Stimulated activated CD8-positive, alpha-beta memory T cell treated with anti-CD3 and anti-CD28 coated beads, Interleukin-7, amount 100 ng/mL, for 24 hours (primary cell): Measurements from ENCODE around the gene SLC23A2.
"Not testable (repeated sequence)": the region's sequence is repeated elsewhere in the genome, so short reads cannot be mapped to it uniquely, and the experiment has no call there.

Experiments
- DNase-seq: peaks from one replicate; pipeline ENCODE4 v3.0.0-alpha.2; 2020; ENCODE audit warnings: low read depth

The SLC23A2 gene

DNA sequence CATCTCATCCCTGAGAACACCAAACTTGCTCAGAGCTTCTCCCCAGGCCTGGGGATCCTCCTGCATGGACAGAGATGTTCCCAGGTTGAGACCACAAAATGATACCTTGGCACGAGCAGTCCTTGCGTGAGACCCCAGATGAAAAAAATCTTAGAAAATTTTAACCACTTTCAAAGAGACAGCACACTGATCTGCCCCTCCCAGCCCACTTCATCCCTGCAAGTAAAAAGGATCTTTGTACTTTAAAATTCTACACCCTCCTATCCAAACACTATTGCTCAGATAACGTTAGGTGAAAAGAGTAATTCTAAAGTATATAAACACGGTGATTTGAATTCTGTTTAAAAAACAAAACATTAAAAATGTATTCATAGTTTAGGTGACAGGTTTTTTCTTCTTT, 98.5 kb downstream of the SLC23A2 start:
- no peak for DNase-seq

DNA sequence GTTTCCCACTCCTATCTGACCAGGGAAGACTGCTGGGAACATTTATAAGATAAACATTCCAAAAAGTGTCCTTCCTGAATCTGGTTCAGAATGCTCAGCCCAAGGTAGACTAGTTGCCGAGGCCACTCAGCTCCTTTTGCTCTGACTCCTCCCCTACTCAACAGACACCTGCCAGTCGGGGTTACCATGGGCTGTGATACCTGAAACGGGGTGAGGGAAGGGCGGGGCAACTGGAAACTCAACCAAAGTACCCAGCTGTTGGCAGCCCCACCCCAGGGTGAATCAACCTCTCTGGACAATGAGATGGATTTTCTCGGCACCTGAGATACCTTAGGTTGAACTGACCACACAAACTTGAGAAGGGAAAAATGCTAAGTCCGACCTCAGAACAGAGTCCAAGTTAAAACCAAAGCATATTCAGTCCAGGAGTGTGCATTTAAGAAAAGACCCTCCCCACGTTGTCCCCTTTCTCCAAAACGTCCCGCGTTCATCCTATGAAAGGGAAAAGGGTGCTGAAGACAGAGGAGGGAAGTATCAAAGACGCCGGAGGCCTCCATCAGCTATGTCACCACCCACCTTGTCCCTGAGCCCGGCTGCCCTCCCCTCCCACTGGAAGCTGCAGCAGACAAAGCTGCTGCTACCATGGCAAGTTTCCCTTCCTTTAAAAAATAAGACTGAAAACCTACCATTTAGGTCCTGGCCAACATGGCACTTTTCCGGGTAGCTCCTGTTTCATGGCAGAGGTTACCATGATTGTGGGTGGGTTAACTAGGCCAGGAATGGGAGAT, 100.1 kb downstream of the SLC23A2 start:
- DNase-seq, result no peak

DNA sequence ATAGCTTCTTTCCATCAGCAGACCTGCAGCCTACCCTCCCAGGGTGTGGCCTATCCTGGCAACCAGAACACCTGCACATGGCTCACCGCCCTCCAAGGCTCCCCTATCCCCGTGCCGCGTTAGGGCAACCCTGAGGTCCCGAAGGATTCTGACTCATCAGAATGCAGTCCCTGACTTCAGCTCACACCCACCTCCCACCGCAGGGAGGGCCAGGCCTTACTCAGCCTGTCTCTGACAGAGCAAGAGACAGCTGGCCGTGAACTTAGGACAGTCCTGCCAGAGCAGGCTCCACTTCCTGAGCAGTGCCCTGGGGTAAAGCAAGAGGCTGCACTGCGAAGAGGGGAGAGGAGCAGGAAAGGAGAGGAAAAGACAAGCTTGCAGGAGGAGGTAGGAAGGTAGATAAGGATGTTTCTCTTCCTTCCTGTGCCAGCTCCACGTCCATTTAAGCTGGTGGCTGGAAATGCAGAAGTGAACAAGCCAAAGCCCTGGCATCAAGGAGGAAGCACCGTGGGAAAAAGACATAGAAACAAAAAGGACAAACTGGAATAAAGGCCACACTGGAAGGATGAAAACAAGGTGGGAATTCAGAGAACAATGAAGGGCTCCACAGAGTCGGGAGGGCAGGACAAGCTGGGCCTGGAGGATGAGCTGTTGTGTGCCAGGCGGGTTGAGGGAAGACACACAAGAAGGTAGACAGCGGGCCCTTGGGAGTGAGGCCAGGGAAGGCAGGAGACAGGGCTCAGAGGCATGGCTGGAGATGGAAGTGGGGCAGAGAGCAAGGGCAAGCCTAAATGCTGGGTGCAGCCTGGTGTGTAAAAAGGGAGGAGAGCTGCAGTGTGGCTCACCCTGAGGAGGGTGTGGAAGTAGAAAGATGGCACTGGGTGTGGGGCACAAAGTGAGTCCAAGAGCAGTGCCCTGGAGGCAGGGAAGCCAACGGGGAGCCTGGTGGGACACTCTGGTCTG, 102.7 kb downstream of the SLC23A2 start:
- DNase-seq, result no peak

DNA sequence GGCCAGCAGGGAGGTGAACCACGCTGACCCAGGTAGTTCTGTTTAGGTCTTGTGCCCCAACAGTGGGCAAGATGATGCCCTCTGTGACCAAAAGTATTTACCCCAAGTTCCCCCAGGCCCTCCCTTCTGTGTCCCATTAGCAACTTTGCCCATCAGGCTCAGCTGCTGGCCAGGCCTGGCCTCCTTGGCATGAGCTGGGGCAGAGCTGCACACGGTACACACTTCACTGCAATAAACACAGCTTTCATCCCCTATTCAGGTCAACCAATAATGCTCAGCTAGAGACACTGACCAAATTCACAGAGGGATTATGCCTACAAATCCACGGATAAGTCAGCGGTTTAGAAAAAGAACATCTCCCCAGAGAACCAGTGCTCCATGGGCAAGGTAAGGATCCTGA, 103.7 kb downstream of the SLC23A2 start:
- no peak for DNase-seq

DNA sequence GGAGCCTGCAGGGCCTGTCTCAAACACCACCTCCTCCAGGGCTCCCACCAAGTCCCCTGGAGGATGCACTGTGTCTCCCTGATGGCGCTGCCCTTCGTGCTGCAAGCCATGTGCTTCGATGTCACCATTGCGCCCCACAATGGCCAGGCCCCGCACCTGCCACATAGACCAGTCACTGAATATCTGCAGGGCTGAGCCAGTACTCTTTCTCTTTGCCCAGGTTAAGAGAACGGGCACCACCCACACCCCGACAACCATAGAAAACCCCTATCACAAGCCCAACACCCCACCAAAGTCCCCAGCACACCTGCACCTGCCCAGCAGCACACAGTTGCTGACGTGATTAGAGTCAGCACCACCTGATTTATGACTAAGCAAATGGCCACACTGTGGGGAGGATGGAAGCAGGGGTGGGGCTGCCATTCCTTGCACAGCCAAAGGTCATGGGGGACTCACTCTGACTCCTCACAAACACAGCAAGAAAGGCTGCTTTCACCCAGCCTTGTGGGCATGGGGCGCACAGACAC, 104.3 kb downstream of the SLC23A2 start:
- no peak for DNase-seq

DNA sequence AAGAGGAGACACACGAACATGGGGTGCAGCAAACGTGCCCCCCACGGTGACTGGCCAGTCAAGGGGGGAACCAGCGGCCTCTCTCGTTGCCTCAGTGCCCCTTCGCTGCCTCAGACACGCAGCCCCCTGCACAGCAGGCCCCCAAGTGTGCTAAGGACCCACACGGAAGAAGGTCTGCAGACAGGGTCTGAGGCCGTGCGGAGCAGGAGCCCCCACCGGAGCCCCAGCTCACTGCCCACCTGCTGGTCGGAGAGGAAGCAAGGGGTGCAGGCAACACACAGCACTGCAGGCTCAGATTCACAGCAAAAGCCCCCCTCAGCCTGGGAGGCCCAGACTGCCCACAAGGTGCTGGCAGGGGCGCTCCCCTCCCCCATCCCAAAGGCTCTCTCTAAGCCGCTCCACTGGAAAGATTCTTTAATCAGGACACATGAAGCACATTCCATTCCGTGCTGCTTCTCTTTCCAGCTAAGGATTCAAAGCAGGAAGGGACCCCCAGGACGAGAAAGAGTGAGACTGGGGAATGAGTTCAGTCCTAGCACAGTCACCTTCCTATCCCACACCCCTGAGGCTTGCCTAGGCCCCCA, 105.1 kb downstream of the SLC23A2 start:
- DNase-seq, result no peak

DNA sequence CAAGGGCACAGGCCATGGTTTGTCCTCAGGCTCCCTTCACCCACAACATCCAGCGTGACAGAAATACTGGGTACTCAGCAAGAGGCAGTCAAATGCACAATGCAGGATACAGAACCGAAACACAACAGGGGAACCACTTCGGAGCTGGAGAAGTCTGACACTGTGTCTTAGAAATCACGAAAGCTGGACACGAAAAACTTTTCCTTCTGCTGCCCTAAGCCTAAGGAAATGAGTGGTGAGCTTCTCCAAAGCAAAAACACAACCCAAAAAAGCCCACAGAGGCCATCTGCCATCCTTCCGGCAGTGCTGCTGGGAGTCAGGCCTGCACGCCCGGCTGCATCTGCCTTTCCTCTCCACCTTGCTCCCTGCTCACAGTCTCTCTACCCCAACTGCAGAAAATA, 106.3 kb downstream of the SLC23A2 start:
- DNase-seq, result no peak

DNA sequence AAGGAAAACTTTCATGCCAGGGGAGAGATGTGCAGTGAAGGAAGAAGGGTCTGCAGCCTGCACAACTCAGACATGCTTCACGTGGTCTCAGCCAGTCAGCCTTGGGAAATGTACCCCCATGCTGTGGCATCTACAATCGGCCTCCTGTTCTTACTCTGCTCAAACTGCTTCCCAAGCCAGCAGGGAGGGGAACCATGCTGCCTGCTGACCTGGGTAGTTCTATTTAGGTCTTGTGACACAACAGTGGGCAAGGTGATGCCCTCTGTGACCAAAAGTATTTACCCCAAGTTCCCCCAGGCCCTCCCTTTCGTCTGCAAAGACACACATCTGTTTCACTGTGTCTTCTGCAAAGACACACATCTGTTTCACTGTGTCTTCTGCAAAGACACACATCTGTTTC, 106.9 kb downstream of the SLC23A2 start:
- no peak for DNase-seq

DNA sequence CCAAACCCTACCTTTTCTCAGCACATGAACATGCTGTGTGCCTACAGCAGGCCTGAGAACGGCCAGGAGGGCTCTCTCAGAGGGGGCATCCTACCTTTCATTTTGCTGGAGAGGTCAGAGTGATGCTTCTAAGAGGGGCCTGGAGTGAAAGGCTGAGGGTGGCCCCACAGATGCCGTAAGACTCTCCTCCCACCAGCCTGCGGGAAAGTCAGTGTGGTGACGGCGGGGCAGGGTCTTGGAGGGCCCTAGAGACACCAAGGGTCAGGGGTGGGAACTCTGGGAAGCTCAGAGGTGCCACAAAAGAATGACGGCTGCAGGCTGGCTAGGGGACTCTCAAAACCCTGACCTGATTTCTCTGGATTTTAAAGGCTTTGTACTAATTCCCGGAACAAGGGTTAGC, 107.6 kb downstream of the SLC23A2 start:
- no peak for DNase-seq

DNA sequence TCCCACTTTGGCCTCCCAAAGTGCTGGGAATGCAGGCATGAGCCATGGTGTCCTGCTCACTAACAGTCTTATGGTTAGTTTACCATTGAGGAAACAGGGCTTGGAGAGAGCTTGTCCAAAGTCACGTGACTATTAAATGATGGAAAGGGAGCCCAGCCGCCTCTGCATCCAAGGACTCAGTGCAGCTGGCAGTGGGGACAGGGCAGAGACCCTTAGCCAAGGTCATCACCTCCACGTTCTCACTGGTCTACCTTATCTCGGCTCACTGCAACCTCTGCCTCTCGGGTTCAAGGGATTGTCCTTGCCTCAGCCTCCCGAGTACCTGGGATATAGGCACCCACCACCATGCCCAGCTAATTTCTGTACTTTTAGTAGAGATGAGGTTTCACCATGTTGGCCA, 109.3 kb downstream of the SLC23A2 start:
- no peak for DNase-seq

DNA sequence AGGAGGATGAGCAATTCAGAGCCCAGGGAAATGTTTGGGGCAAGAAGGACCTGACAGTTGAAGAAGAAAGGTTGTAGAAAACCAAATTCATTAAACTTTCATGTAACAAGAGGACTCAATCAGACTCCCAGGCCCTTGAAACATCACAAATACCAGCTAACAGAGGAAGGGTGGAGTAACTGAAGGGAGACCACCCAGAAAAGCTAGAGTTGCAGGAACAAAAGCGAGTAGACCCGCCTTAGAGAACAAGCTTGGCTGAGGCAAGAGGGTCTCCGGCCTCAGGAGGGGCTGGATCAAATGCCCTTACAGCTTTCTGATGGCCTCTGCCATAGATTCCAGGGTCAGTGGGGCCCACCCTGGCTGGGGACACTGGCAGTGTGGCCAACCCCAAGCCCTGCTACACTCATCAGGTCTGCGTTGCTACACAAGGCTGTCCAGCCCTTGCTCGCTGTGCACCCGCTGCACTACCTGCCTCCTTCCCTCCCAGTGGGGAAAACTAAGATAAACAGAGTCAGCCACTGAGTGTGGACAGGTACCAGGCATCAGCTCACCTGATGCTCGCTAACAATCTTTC, 110.0 kb downstream of the SLC23A2 start:
- DNase-seq, result no peak

DNA sequence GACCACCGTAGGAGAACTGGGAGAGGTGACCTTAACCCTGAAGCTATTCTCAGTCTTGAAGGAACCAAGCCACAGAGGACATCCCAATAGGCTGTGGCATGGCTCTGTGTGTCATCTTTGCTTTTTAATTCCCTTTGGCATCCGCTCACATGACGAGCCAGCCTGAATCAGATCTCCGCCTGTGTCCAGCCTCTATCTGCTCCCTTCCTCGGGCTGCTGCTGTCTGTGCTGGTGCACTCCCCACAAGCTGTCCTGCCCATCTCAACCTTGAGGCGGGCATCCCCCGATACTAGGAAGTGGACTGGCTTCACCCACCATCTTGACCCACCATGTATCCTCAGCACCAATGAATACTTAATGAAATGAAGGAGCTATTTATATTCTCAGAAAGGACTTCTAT, 111.9 kb downstream of the SLC23A2 start:
- DNase-seq, result no peak

DNA sequence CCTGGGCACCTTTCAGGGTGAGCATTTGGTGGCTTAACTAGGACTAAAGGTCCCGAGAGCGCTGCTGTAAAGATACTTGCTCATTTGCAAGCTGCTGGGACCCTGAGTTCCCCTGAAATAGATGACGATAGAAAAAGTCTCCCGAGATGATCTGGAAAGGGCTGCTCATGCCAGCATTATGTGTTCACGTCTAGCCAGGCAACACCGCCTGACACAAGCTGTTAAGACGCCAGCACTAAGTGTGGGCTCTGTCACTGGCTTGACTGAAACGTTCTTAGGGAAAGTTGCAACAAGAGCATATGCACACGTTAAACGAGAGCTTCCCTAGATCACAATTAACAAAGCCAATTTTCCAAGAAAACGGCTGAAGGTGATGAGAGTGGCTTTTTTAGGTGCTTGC, 113.7 kb downstream of the SLC23A2 start:
- DNase-seq, result no peak

DNA sequence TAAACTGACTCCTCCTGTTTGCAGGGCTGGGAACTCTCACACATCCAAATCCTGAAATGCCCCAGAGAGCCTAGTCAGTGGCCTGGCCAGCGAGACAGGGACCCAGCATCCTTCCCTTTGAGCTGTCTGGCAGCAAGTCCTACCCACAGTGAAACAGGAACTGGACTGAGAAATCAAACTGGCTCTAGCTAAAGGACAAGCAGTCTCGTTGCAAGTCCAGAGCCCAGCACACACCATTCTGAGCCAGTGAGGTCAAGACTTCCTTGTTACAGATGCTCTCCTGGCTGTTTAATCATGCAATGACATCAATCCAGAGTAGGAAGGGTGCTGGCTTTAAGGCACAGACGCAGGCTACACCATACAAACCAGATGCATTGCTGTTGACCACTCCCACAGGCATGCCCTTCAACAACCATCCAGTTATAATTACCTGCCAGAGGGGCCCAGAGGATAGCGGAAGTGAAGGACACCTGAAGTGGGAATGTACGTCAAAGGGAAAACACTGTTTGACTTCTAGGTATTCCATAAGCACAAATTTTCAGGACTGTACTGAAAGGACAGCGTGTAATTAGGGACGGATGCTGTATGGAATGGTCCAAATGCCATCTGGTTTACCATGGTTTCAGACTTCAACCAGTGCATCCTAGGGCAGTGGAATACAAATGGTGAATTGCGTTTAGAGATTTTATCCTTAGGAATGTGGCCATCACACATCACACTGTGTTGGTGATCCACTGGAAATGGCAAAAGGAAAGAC, 114.4 kb downstream of the SLC23A2 start:
- no peak for DNase-seq

DNA sequence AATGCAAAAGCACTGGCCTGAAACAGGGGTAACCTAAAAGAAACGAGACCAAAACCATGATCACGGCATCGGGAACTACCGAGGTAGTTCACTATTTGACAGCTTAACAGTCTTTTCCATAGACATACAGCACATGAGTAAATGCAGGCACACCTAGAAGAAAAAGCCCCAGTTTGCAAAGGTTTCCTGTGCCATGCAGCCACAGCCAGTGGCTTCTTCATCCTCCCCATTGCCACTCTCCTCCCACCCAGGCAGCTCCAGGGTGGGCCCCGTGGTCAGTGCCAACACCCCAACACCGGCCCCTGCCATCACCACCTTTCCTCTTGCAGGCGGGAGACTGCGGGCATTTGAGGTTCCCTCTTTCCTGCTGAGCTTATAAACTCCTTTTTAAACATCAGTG, 115.4 kb downstream of the SLC23A2 start:
- DNase-seq, result no peak

DNA sequence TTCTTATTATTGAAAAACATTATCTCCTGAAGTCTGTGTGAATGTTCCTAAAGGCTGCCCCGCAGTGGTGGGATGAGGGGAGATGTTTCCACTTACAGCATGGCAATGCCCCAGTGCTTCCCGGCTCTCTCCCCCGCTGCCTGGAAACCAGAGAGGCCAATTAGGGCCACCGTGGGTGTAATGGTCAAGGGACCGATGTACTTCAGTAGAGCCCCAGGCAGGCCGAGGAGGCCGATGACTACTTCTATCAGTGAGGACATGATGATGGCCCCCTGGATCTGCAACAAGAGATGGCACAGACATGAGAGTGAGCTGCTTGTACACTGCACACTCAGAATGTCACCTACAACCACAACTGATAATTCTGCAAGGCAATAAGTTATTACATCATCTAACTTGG, 117.8 kb downstream of the SLC23A2 start:
- DNase-seq, result no peak

DNA sequence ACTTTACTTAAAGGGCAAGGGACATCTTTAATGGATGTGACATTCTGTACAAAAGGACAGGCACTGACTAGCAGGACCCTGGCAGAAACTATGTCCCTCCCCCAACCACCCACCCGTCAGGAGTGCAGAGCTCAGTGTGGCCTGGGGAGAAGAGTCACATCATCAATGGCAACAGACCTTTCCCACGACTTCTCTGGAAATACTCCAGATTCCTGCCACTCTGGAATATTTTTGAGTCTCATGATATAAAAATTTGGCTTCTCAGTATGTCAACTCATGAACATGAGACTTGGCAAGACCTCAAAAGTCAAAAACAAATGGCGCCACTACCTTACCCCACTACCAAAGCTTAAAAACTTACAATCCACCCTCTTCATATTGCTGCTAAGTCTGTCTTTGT, 118.3 kb downstream of the SLC23A2 start:
- DNase-seq, result no peak

DNA sequence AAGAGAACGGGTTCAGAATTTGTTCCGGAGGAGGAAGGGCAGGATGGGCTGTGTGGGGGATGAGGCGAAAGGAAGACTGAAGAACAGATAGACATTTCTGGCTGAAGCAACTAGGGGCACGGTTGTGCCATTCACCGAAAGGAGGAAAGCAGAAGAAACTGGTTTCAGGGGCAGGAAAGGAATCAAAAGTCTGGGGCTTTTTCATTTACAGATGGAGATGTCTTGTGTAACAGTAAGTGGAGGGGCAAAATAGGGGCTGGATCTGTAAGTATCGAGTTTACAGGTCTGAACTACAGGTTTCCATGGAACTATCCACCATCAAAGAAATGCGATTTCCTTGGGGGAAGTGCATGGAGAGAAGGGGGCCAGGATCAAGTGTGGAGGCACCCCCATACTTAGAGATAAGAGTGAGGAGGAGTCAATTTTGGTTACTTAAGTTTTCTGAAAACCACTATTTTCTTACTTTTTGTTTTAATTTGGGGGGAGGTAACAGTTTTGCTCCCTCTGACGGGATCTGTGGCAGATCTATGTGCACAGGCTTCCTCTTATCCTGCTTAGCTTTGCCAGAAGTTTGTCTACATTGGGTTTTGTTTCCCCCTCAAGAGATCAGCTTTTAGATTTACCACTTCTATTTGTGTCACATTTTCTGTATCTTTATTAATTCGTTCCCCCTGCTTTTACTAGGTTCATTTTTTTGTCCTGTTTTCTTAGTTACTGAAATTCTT, 120.1 kb downstream of the SLC23A2 start:
- no peak for DNase-seq

DNA sequence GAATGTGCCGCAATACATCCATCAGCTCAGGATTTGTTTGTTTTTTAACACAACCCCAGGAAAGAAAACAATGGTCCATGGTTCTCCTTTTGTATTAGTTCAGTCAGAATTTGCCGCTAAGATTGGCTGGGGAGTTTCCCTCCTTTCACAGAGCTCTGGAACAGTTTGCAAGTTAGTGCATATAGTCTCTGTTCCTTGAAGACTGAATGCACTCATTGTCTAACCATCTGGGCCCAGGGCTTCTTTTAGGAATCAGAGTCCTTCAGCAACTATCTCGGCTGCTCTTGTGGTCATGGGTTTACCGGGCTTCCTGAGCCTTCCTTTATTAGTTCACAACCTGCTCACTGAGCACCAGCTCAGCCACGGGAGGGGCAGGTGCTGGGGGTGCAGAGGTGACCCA, 121.3 kb downstream of the SLC23A2 start:
- DNase-seq, result no peak

DNA sequence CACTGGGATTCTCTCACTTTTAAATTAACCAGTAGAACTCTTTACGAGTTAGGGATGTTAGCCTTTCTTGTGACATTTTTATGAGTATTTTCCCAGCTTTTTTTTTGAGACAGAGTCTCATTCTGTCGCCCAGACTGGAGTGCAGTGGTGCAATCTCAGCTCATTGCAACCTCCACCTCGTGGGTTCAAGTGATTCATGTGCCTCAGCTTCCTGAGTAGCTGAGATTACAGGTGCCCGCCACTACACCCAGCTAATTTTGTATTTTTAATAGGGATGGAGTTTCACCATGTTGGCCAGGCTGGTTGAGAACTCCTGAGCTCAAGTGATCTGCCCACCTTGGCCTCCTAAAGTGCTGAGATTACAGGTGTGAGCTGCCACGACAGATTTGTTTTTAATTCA, 123.2 kb downstream of the SLC23A2 start:
- not testable (repeated sequence) for DNase-seq

DNA sequence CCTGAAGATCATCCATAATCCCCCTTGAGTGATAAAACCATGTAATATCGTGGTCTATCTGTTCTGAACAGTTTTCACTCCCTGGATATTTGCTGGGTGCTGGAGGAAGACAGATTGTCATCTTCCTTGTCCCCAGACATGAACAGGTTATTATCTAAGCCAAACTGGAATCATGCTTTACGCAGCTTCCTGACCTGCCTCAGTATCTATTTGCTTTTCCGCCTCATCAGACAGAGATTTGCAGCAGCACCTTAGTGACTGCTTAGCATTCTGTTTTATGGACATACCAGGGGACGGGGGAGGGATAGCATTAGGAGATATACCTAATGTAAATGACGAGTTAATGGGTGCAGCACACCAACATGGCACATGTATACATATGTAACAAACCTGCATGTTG, 124.6 kb downstream of the SLC23A2 start:
- DNase-seq, result no peak
